Liver (tissue), 3 donors: ENCODE measurements around the gene ANKRD65.

ENCODE experiments used
- CTCF ChIP-seq: fragments of 150-350 bp; IDR thresholded peaks from 2 replicates; pipeline ENCODE4 v1.5.1; 2017; ENCODE audit warnings: improper control_type of control experiment, low read depth, low read length; ENCODE audit not compliant: missing input control
- MAX ChIP-seq: IDR thresholded peaks from 2 replicates; pipeline ENCODE4 v1.6.1; 2016; ENCODE audit warnings: antibody characterized with exemption
- RAD21 ChIP-seq, 2 donors: IDR thresholded peaks; 2 replicates each; pipeline ENCODE4 v1.6.1; 2016; ENCODE audit warnings: antibody characterized with exemption in 2 of 2, mild to moderate bottlenecking in 2 of 2
- REST ChIP-seq: IDR thresholded peaks from 2 replicates; pipeline ENCODE4 v1.6.1; 2016; ENCODE audit warnings: antibody characterized with exemption, mild to moderate bottlenecking
- donor health status: healthy.
- donor health status: healthy.

GRCh38 chr1:1428174-1428573, 7.1 kb upstream of the ANKRD65 start:
- TF ChIP-seq REST (no peak), RAD21 (IDR thresholded peaks at IDR 0.05) (no peak), MAX (no peak), CTCF (no peak)
